ENCODE data around the gene VSTM4.

DNA sequence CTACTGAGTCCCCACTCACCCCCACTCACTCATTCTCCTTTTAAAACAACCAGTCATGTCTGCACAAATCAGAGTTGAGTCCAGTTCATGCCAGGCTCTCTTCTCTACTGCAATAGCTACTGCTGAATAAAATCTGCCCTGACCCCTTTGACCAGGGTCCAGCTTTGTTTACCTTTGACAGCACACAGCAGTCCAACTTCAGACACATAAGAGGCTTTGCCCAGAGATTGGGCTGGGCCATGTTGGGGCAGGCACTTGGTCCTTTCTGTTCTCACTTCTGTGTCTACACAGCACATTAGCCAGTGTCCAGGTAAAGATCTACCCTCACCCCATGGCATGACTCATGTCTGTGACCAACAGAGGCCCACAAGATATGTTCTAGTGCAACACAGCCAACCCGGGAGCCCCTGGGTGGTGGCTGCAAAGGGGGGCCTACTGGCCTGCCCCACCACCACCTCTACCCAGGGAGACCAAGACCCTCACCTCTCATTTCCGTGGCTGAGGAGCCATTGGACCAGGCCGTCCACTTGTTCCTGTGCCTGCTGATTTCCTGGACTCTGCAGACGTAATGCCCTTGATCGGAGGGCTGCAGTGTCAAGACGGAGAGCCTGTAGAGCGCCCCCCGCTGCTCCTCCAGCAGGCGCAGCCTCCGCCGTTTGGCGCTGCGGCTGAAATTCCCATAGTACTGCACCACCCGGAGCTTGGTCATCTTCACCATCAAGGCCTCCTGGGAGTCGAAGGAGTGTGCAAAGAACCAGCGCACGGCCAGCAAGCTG is 8.0 kb downstream of the VSTM4 start:
- TF ChIP-seq, protein P1, sequence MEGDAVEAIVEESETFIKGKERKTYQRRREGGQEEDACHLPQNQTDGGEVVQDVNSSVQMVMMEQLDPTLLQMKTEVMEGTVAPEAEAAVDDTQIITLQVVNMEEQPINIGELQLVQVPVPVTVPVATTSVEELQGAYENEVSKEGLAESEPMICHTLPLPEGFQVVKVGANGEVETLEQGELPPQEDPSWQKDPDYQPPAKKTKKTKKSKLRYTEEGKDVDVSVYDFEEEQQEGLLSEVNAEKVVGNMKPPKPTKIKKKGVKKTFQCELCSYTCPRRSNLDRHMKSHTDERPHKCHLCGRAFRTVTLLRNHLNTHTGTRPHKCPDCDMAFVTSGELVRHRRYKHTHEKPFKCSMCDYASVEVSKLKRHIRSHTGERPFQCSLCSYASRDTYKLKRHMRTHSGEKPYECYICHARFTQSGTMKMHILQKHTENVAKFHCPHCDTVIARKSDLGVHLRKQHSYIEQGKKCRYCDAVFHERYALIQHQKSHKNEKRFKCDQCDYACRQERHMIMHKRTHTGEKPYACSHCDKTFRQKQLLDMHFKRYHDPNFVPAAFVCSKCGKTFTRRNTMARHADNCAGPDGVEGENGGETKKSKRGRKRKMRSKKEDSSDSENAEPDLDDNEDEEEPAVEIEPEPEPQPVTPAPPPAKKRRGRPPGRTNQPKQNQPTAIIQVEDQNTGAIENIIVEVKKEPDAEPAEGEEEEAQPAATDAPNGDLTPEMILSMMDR (IDR thresholded peaks at IDR 0.05) = no peak
- no peak for TF ChIP-seq POLR2AphosphoS5 (IDR thresholded peaks at IDR 0.05)
